Dermis blood vessel endothelial cell (primary cell): ENCODE results near the gene ARHGEF12. TPM values are rescaled to one million over a fixed set of nuclear protein-coding genes. Genes with fewer than 3 reads are reported as not detected.
A peak's percentile ranks its signal among the peaks of the same experiment; 100 is the strongest.
"Not testable (repeated sequence)": the region's sequence is repeated elsewhere in the genome, so short reads cannot be mapped to it uniquely, and the experiment has no call there.

Experiments
- DNase-seq: peaks from one replicate; pipeline ENCODE4 v3.0.0; 2010
- total RNA-seq: library from RNA; depleted of rRNA; stranded (reverse); fragments of >200 nt; gene quantifications from 2 replicates; pipeline ENCODE4 v1.2.3, GENCODE V29; 2014

Gene ARHGEF12
- total RNA-seq, 1 donor from 2014 or later, result 159 TPM

DNA sequence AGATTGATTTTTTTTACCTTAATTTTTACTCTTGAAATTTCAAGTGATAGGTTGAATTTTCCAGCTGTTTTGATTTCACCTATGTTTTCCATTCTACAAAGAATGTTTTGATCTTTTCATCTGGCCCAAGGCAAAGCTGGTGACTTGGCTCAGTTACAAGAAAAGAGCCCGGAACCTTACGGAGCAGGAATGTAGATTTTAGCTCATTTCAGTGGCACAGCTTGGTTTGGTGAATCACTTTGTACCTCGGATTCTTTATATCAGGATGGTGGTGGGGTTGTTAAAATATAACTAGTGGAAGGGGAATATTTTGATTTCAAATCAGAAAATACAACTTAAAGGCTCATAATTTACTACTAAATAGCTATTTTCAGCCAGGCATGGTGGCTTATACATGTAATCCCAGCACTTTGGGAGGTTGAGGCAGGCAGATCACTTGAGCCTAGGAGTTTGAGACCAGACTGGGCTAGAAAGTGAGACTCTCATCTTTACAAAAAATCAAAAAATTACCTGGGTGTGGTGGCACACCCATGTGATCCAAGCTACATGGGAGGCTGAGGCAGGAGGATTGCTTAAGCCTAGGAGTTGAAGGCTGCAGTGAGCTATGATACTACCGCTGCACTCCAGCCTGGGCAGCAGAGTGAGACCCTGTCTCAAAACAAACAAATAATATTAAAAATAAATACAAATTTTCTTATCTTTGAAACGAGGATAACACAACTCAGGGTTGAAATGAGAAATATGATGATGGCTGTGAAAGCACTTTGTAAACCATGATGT lies 166.0 kb downstream of the ARHGEF12 start:
- DNase-seq, result no peak

DNA sequence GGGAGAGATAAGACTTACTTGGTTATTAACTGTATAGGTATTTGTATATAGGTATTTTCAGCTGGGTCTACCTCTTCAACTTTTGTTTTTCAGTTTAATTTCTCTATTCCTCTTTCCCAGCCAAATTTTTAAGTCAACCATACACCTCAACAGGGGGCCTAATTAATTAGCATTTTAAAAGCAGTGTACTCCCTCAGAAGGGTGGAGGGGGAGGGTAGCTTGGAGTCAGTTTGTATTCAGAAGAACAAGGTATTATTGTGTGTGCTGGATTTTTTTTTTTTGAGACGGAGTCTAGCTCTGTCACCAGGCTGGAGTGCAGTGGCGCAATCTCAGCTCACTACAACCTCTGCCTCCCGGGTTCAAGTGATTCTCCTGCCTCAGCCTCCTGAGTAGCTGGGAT lies 167.3 kb downstream of the ARHGEF12 start:
- not testable (repeated sequence) for DNase-seq

- no peak for DNase-seq
Measured at GRCh38 chr11:120505801-120506425, 169.7 kb downstream of the ARHGEF12 start.

GRCh38 chr11:120509346-120510053 lies 173.3 kb downstream of the ARHGEF12 start:
- DNase-seq, result no peak

GRCh38 chr11:120510406-120511115 lies 174.3 kb downstream of the ARHGEF12 start:
- no peak for DNase-seq

DNA sequence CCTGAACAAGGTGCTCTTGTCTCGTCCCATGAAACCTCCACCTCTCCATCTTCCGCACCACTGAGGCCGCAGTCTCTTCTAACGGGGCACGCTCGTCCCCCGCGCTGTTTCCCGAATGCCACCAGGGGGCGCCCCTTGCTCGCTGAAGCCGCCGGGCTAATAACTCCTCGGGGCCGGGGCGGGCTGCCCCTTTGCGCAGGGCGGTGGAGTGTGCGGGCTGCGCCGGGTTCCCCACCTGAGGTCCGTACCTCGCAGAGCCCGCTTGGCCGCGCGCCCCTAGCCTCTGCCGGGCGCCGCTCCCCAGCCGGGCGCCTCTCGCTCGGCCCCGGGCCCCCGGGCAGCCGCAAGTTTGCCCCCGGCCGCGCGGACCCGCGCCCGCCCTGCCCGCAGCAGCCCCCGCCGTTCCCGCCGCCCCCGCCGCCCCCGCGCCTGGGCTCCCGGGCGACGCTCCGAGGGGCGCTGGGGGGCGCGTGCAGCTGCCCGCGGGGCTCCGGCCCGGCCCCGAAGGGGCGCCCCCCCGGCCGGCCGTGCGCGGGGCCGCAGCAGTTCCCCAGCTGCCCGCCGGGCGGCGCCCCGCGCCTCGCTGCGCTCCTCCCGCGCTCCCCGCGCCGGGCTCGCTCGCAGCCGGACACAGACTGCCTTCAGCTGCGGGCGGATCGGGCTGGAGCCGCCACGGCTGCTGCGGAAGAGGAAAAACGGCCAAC lies 175.1 kb downstream of the ARHGEF12 start, which contains the start of gene GRIK4:
Gene GRIK4 (plus strand): TSS at position 633 of the 704 bp plus-strand sequence. CDS start 148,571 bp downstream, outside the sequence.
- peak; percentile 87 for DNase-seq

DNA sequence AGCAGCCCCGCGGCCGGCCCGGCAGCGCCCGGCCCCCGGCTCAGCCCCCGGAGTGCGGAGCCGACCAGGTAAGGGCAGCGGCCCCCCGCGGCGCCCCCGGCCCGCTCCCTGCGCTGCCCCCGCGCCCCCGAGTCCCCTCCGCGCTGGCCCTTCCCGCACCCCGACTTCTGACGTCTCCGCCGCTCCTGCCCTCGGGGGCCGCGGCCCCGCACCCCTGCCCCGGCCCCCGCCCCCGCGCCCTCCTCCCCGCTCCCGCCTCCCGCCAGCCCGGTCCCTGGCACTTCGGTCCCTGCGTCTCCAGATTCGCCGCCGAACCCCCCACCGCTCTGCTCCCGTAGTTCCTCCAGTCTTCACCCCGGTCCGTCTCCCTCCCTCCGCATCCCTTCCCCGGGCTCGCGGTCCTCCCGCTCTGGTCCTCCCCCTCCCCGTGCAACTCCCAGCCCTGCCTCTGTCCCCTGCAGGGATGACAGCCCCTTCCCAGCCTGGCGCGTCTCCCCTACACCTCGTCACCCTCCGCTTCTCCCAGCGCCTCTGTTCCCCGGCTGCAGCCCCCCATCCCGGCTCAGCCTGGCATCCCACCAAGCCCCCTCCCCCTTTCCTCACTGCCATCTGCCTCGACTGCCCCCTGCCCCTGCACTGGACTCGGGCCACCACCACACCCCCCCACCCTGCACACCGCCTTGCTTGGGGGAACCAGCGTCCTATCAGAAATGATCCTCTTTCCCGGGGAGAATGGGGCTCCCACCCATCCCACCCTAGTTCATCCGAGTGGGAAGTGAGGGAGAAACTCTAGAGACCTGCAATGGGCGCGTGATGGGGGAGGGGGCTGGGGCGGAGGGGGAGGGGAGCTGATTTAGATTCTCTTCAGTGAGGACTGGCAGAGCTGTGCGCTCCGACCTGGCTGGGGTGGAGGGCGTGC lies 175.9 kb downstream of the ARHGEF12 start:
- DNase-seq, result no peak

- no peak for DNase-seq
Measured at GRCh38 chr11:120512739-120513435, 176.7 kb downstream of the ARHGEF12 start.

DNA sequence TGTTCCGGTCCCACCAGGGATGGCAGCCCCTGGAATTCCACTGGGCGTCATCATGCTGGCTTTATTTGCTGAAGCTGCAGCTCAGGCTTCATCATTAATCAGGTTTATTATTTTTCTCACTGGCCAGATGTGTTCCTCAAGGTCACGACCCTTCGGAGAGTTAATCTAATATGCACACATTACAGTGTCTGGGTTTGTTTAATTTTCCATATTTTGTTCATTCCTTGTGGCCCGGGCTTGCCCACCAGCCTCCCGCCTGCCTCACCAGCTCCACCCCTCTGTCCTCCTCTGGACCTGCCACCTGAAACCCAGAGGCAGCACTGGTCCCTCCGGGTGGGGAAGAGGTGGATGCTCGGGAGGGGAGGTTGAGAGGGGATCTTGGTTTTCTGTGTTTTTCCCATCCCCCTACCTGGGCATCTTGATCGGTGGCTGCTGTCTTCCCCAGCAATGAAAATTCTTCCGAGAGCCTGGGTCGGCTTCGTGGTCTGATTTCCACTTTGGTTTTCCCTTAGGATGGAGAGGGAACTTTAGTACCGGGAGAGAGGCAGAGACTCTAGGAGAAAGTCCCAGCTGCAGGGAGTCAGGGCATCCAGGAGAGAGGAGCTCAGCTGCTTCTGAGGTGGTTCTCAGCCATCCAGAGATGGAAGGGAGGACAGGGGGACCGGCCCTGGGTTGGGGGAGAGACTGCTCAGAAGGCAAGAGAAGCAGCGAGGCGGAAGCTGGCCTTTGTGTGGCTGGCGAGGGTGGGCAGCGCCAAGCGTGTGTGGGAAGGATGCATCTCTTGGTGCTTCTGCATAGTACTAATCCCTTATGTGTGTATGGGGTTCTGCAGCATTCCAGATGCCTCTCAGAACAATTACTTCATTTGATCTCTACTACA lies 177.5 kb downstream of the ARHGEF12 start:
- DNase-seq, result no peak

GRCh38 chr11:120514541-120515121 lies 178.4 kb downstream of the ARHGEF12 start:
- DNase-seq, result no peak

- no peak for DNase-seq
Measured at GRCh38 chr11:120515186-120515723, 179.0 kb downstream of the ARHGEF12 start.

GRCh38 chr11:120516461-120517389 lies 180.5 kb downstream of the ARHGEF12 start:
- DNase-seq, result no peak

- peak; percentile 58 for DNase-seq
Measured at GRCh38 chr11:120517390-120517761, 181.2 kb downstream of the ARHGEF12 start.

DNA sequence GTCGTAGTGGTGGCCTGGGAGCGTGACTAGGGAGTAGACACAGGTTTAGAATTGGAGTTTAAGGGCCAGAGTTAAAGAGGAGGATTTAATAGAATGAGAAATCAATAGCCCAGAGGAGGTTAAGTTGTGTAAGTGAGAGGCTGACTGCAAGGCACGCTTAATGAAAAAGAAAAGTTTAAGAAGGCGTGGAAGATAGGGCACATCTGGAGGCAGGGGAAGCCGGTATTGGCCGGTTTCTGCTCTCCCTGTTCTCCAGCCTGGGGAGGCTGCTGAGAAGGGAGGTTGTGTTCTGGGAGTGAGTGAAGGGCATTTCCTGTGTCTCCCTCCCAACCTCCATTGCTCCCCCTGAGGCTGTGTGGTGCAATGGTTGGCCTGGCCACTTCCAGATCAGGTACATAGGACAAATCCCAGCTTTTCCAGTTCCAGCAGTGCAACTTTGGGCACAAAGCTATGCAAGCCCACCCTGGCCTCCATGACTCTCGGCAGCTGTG lies 181.6 kb downstream of the ARHGEF12 start:
- no peak for DNase-seq

GRCh38 chr11:120518356-120518755 lies 182.1 kb downstream of the ARHGEF12 start:
- DNase-seq, result no peak

DNA sequence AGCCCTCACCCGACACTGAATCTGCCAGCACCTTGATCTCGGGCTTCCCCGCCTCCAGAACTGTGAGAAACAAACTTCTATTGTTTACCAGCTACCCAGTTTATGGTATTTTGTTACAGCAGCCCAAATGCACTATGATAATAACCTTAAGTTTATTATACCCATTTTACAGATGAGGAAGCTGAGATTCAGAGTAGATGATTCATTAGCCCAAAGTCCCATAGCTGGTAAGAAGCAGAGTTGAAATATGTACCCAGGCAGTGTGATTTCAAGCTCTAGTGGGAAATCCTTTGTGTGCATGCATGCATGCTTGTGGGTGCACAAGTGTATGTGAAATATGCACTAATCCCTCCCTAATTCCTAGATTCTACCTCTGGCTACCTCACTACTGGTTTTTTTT lies 183.3 kb downstream of the ARHGEF12 start:
- DNase-seq, result no peak

- no peak for DNase-seq
Measured at GRCh38 chr11:120520091-120520822, 184.0 kb downstream of the ARHGEF12 start.
